Activated naive CD4-positive, alpha-beta T cell treated with anti-CD3 and anti-CD28 coated beads for 36 hours (primary cell): ENCODE results near the gene CUX1. TPM values are rescaled to one million over a fixed set of nuclear protein-coding genes. Genes with fewer than 3 reads are reported as not detected.

Experiments used
- CTCF ChIA-PET: fragments of 350-600 bp; sonication (Branson Sonifier 250); formaldehyde crosslinking; loops from one replicate; lab custom pipeline; 2021; ENCODE audit warnings: antibody characterized with exemption; lab: Charles Lee
- DNase-seq: peaks from one replicate; pipeline ENCODE4 v3.0.0-alpha.2; 2020
- H3K27ac Mint-ChIP-seq: one replicate; pipeline ENCODE4 v1.8.0; 2021; ENCODE audit warnings: mild to moderate bottlenecking, mixed read lengths
- H3K27me3 Mint-ChIP-seq: one replicate; pipeline ENCODE4 v1.8.0; 2021; ENCODE audit warnings: low read depth, mixed read lengths
- H3K36me3 Mint-ChIP-seq: one replicate; pipeline ENCODE4 v1.8.0; 2021; ENCODE audit warnings: low read depth, mixed read lengths
- H3K4me1 Mint-ChIP-seq: one replicate; pipeline ENCODE4 v1.8.0; 2021; ENCODE audit warnings: low read depth, mixed read lengths
- H3K4me3 Mint-ChIP-seq: one replicate; pipeline ENCODE4 v1.8.0; 2021; ENCODE audit warnings: mild to moderate bottlenecking, moderate library complexity, mixed read lengths
- H3K9me3 Mint-ChIP-seq: one replicate; pipeline ENCODE4 v1.8.0; 2021; ENCODE audit warnings: mixed read lengths
- intact Hi-C: fragments of 100-400 bp; cut with micrococcal nuclease; formaldehyde crosslinking; loops from one replicate; pipeline ENCODE4 v1.15.1; 2023
- total RNA-seq, 2 experiments: library from RNA; stranded (reverse); gene quantifications; one replicate each; pipeline ENCODE4 v1.2.3, GENCODE V29; 2021

Gene CUX1
- total RNA-seq, 2 experiments from 2014 or later, result 22.2 to 25.5 TPM

GRCh38 chr7:102271158-102271798 is 453.9 kb downstream of the CUX1 start:
- no peaks in the 10 kb centered on the region for H3K36me3 Mint-ChIP-seq
- H3K9me3 Mint-ChIP-seq, result no peaks in the 10 kb centered on the region
- CTCF ChIA-PET, result interaction anchor here (0.6 to 2.0 kb wide), 5 partner anchors 49 to 731 kb away, joined by 3 to 9 read pairs (median 4); no protein-coding TSS in a partner anchor
- H3K4me1 Mint-ChIP-seq, result peaks cover 3% of the 10 kb centered on the region
- no peak for DNase-seq
- intact Hi-C loops, result no loop called here
- H3K4me3 Mint-ChIP-seq, result no peak overlapping the region
- H3K27me3 Mint-ChIP-seq, result no peaks in the 10 kb centered on the region
- H3K27ac Mint-ChIP-seq, result no peak overlapping the region

DNA sequence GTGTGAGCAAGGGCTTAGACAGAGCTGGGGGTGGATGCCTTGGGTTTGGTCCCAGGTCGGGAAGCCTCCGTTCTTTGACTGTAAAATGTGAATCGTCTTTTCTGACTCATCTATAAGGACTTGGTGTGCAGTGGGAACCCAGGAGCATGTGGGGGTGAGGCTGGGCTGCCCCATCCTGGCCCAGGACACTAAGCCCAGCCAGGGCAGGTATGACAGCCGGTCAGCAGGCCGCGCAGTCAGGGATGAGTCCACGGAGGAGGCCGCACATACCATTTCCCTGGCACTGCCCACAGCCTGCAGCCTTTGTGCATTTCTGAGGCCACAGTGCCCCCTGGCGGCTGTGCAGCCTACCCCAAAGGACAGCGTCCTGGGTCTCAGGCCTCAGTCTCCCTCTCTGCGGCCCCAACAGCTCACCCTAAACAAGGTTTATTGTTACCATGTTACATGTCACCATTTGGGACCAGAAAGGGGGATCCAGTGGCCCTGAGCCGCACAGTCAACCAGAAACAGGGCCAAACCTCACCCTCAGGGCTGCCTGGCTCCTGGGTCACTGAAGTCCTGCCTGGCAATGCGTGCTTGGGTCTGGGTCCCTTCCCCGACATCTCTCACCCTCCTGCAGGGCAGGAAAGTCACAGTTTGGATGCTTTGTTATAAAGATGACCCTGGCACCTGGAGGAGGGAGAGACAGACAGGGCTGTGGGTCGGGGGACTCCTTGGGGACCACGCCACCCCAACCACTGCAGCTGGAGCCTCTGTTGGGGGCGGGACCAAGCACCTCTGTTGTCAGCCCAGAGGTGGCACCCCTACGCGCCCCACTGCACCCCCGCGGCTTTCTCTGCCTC is 454.9 kb downstream of the CUX1 start:
- Mint-ChIP-seq H3K9me3 (no peaks in the 10 kb centered on the region), H3K4me3 (no peak overlapping the region), H3K27me3 (no peaks in the 10 kb centered on the region), H3K36me3 (no peaks in the 10 kb centered on the region), H3K27ac (no peak overlapping the region), H3K4me1 (peaks cover 3% of the 10 kb centered on the region)
- CTCF ChIA-PET, result interaction anchor here (0.6 to 2.1 kb wide), 10 partner anchors 9 to 737 kb away, joined by 3 to 9 read pairs (median 3); no protein-coding TSS in a partner anchor
- peak; percentile 83 for DNase-seq
- intact Hi-C loops, result loop anchor here (1.0 to 2.0 kb wide), 4 partner anchors 457 to 729 kb away; no protein-coding TSS in a partner anchor

GRCh38 chr7:102272917-102273748 is 455.7 kb downstream of the CUX1 start:
- H3K9me3 Mint-ChIP-seq, result no peaks in the 10 kb centered on the region
- CTCF ChIA-PET, result interaction anchor here (0.6 to 2.1 kb wide), 10 partner anchors 8 to 738 kb away, joined by 3 to 9 read pairs (median 3); no protein-coding TSS in a partner anchor
- intact Hi-C loops, result loop anchor here (1.0 to 2.0 kb wide), 4 partner anchors 458 to 730 kb away; no protein-coding TSS in a partner anchor
- no peaks in the 10 kb centered on the region for H3K27me3 Mint-ChIP-seq
- peaks cover 3% of the 10 kb centered on the region for H3K4me1 Mint-ChIP-seq
- no peaks in the 10 kb centered on the region for H3K36me3 Mint-ChIP-seq
- no peak for DNase-seq
- H3K4me3 Mint-ChIP-seq, result no peak overlapping the region
- no peak overlapping the region for H3K27ac Mint-ChIP-seq

DNA sequence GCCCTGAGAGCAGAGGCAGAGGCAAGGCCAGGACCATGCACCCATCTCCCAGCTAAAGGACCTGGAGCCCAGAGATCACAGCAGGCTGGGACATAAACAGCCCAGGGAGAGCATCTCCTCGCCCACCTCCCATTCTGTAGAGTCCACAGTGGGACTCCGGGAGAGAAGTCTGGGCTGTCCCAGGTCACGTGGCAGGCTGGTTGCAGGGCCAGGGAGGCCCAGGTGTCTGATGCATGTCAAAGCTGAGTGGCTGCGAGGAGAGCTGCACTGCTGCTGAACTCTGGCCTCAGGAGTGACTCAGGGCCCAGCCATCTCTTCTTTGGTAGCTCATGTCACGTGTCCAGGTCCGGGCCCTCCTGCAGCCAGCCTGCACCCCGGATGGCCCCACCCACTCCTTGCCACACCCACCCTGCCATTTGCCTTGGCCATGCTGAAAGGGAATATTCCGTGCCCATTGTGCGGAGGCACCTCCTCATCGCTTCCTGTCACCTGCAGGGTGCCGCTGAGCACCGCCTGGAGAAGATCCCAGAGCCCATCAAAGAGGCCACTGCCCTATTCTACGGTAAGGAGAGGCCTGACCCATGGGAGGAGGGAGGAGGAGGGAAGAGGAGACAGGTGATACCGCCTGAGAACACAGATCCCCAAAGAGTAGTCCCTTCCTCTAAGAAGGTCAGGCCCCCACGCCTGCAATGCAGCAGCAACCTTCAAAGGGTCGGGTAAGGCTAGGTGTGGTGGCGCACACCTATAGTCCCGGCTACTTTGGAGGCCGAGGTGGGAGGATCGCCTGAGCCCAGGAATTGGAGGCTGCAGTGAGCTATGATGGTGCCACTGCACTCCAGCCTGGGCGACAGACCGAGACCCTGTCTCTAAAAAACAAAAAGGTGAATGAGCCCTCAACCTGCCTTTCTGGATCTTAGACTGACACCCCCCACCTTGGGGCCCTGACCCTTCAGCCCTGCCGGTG is 456.6 kb downstream of the CUX1 start:
- Mint-ChIP-seq H3K27me3 (no peaks in the 10 kb centered on the region), H3K9me3 (no peaks in the 10 kb centered on the region), H3K4me3 (no peak overlapping the region), H3K36me3 (no peaks in the 10 kb centered on the region), H3K27ac (no peak overlapping the region), H3K4me1 (peaks cover 3% of the 10 kb centered on the region)
- CTCF ChIA-PET, result interaction anchor here (1.4 to 2.1 kb wide), 3 partner anchors 32 to 671 kb away, joined by 3 to 7 read pairs (median 4); no protein-coding TSS in a partner anchor
- no peak for DNase-seq
- intact Hi-C loops, result loop anchor here (2.0 kb wide), 1 partner anchor 459 kb away; no protein-coding TSS in a partner anchor

GRCh38 chr7:102275123-102275703 is 457.8 kb downstream of the CUX1 start:
- CTCF ChIA-PET, result interaction anchor here (0.7 kb wide), 1 partner anchor 39 kb away, joined by 3 read pairs; no protein-coding TSS in a partner anchor
- intact Hi-C loops, result no loop called here
- Mint-ChIP-seq H3K27me3 (no peaks in the 10 kb centered on the region), H3K9me3 (no peaks in the 10 kb centered on the region), H3K36me3 (no peaks in the 10 kb centered on the region), H3K27ac (no peak overlapping the region), H3K4me1 (peaks cover 7% of the 10 kb centered on the region), H3K4me3 (no peak overlapping the region)
- DNase-seq, result no peak

GRCh38 chr7:102277901-102278300 is 460.5 kb downstream of the CUX1 start:
- intact Hi-C loops, result no loop called here
- H3K27ac Mint-ChIP-seq, result no peak overlapping the region
- no peaks in the 10 kb centered on the region for H3K36me3 Mint-ChIP-seq
- CTCF ChIA-PET, result interaction anchor here (0.6 to 2.8 kb wide), 5 partner anchors 72 to 675 kb away, joined by 3 to 16 read pairs (median 3); no protein-coding TSS in a partner anchor
- DNase-seq, result no peak
- H3K27me3 Mint-ChIP-seq, result no peaks in the 10 kb centered on the region
- peaks cover 4% of the 10 kb centered on the region for H3K4me1 Mint-ChIP-seq
- H3K9me3 Mint-ChIP-seq, result no peaks in the 10 kb centered on the region
- no peak overlapping the region for H3K4me3 Mint-ChIP-seq

DNA sequence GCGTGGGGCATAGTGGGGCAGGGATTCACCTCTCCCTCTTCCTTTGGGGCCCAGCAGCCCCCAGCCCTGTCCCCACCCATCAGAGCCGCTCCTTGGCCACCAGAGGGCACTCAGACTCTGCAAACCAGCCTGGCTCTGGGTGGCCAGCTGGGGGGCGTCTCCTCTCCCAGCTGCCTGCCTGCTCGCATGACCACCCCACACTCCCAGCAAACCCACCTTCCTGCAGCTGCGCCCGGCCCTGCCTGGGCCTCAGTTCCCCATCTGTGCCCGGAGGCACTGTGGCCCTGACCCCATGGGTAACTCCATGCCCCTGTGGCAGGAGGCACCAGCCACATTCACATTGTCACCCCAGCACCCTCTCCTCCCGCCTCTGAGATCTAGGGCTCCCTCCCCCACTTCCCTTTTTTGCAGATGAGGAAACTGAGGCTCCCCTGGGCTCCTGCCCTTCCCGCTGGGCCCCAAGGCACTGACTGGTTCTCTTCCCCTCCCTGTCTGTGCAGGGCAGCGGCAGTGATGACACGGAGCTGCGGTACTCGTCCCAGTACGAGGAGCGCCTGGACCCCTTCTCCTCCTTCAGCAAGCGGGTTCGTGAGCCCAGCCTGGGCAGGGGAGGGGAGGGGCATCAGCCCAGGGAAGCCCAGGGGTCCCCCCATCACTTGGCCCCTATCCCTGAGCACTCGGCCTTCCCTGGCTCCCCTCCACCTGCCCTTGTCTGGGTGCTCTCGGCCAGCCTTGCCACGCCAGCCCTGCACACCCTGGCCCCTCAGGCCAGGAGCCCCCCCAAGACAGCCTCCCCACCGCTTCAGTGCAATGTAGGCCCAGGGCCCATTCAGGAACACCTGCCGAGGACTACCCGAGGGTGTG is 462.3 kb downstream of the CUX1 start:
- Mint-ChIP-seq H3K27ac (no peak overlapping the region), H3K4me1 (peaks cover 13% of the 10 kb centered on the region), H3K9me3 (no peaks in the 10 kb centered on the region), H3K27me3 (peaks cover 4% of the 10 kb centered on the region), H3K36me3 (no peaks in the 10 kb centered on the region), H3K4me3 (no peak overlapping the region)
- peak; percentile 70 for DNase-seq
- intact Hi-C loops, result loop anchor here (1.0 kb wide), 2 partner anchors 111 to 171 kb away; no protein-coding TSS in a partner anchor
- CTCF ChIA-PET, result interaction anchor here (0.6 to 2.8 kb wide), 3 partner anchors 94 to 185 kb away, joined by 3 to 16 read pairs (median 3); partner anchors contain the start of genes ALKBH4 and LRWD1

GRCh38 chr7:102280521-102280920 is 463.1 kb downstream of the CUX1 start:
- DNase-seq, result no peak
- Mint-ChIP-seq H3K9me3 (no peaks in the 10 kb centered on the region), H3K27ac (no peak overlapping the region), H3K4me3 (no peak overlapping the region), H3K27me3 (peaks cover 10% of the 10 kb centered on the region), H3K36me3 (no peaks in the 10 kb centered on the region), H3K4me1 (peaks cover 20% of the 10 kb centered on the region)
- CTCF ChIA-PET, result interaction anchor here (0.6 to 2.8 kb wide), 3 partner anchors 111 to 139 kb away, joined by 3 to 16 read pairs (median 3); no protein-coding TSS in a partner anchor
- intact Hi-C loops, result no loop called here

DNA sequence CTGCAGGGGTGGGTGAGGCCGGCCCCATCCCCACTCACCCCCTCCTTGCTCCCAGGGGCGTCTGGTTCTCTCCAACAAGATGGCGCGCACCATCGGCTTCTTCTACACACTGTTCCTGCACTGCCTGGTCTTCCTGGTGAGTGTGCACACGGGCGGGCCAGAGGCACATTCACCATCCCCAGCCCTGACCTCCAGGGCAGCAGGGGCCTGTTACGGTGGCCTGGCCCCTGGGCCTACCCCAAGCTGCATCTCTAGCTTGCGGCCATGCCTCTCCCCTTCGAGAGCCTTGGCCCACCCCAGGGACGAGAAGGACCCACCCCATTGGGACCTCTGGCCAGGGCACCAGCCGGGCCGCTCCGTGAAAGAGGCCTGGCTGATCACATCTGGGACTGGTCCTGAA is 464.4 kb downstream of the CUX1 start:
- Mint-ChIP-seq H3K27ac (no peak overlapping the region), H3K27me3 (peaks cover 10% of the 10 kb centered on the region), H3K36me3 (no peaks in the 10 kb centered on the region), H3K9me3 (no peaks in the 10 kb centered on the region), H3K4me3 (no peak overlapping the region), H3K4me1 (peaks cover 21% of the 10 kb centered on the region)
- intact Hi-C loops, result no loop called here
- CTCF ChIA-PET, result interaction anchor here (0.6 to 1.0 kb wide), 4 partner anchors 9 to 128 kb away, joined by 3 read pairs; no protein-coding TSS in a partner anchor
- DNase-seq, result no peak
